Thyroid gland (tissue), 4 donors: Measurements from ENCODE around the gene ADGRG6. TPM values are rescaled to one million over a fixed set of nuclear protein-coding genes. Genes with fewer than 3 reads are reported as not detected.
A peak's percentile ranks its signal among the peaks of the same experiment; 100 is the strongest.

Experiments used
- DNase-seq, 2 donors: peaks; one replicate each; pipeline ENCODE4 v3.0.0-alpha.2; 2019
- H3K27ac ChIP-seq, 3 donors: fragments of 200-600 bp; sonication (generic); 1 replicate in 2 of 3; 2 replicates in 1 of 3; pipeline ENCODE4 v1.5.1; 2016 to 2019; ENCODE audit warnings: mild to moderate bottlenecking in 1 of 3, moderate library complexity in 1 of 3
- H3K27me3 ChIP-seq: fragments of 200-600 bp; sonication (generic); one replicate; pipeline ENCODE4 v1.5.1; 2019
- H3K36me3 ChIP-seq, 2 donors: fragments of 200-600 bp; sonication (generic); one replicate each; pipeline ENCODE4 v1.5.1; 2016 to 2019
- H3K4me1 ChIP-seq, 2 donors: fragments of 200-600 bp; sonication (generic); one replicate each; pipeline ENCODE4 v1.5.1; 2017 to 2019
- H3K4me3 ChIP-seq, 3 donors: fragments of 200-600 bp; sonication (generic); replicated peaks in 1 of 3; 1 replicate in 2 of 3; 2 replicates in 1 of 3; pipeline ENCODE4 v1.5.1; 2016; ENCODE audit warnings: mild to moderate bottlenecking in 1 of 3
- H3K9me3 ChIP-seq: fragments of 200-600 bp; sonication (generic); one replicate; pipeline ENCODE4 v1.5.1; 2017
- CTCF ChIP-seq, 6 experiments: fragments of 200-600 bp in 3 of 6; fragments of 450-650 bp in 3 of 6; sonication (generic) in 3 of 6; IDR thresholded peaks; one replicate each; pipeline ENCODE4 v1.5.1; 2016 to 2019; ENCODE audit warnings: antibody characterized with exemption in 6 of 6, mild to moderate bottlenecking in 2 of 6, inconsistent platforms in 1 of 6, moderate library complexity in 1 of 6
- POLR2A ChIP-seq, 2 donors: fragments of 450-650 bp; IDR thresholded peaks; one replicate each; pipeline ENCODE4 v1.6.1; 2017; ENCODE audit warnings: antibody characterized with exemption in 2 of 2, mild to moderate bottlenecking in 2 of 2, moderate library complexity in 1 of 2
- WGBS, 2 donors: methylation state at CpG; one replicate each; pipeline ENCODE4 v1.1.5; 2017; 5-methylcytosine and 5-hydroxymethylcytosine counted together
- intact Hi-C: fragments of 100-400 bp; cut with DNase I; formaldehyde crosslinking; loops from one replicate; pipeline ENCODE4 v1.15.1; 2023
- total RNA-seq, 4 donors: library from RNA; depleted of rRNA; stranded (reverse); fragments of >200 nt; gene quantifications; one replicate each; pipeline ENCODE4 v1.2.3, GENCODE V29; 2016

The ADGRG6 gene
- total RNA-seq: 10 to 100 TPM in 1 of 4 donors, 1 to 10 TPM in 3; 2.9 to 10.5 (median 7.1) TPM

- 0 to 1% methylated on average over 4 to 27 of the region's 69 CpGs for WGBS, 2 donors
- peaks cover 7 to 11% of the 10 kb centered on the region in 2 donors for H3K4me1 ChIP-seq
- intact Hi-C loops: no loop called here
- no peaks in the 10 kb centered on the region for H3K36me3 ChIP-seq
- H3K27me3 ChIP-seq: no peaks in the 10 kb centered on the region
- no peaks in the 10 kb centered on the region for H3K9me3 ChIP-seq
- DNase-seq: peak in 1 of 2 donors; percentile 5
- H3K27ac ChIP-seq: no peak within 1 kb of the TSS
- TF ChIP-seq POLR2A (IDR thresholded peaks at IDR 0.05) (no peak), CTCF (IDR thresholded peaks at IDR 0.05) (no peak)
- H3K4me3 ChIP-seq: peak within 1 kb of the TSS in 2 of 3 donors; percentile 7 to 24
Measured at GRCh38 chr6:142301651-142302391, at the start of gene ADGRG6. ADGRG6 (plus strand) TSS chr6:142302007; CDS start chr6:142302330, 323 bp downstream.

- TF ChIP-seq CTCF (IDR thresholded peaks at IDR 0.05): no peak
- no peak for TF ChIP-seq POLR2A (IDR thresholded peaks at IDR 0.05)
- intact Hi-C loops: no loop called here
- 79 to 82% methylated on average over 6 of the region's 6 CpGs for WGBS, 2 donors
Measured at GRCh38 chr6:142254513-142254912, 47.3 kb upstream of the ADGRG6 start.

GRCh38 chr6:142255785-142256184, 46.0 kb upstream of the ADGRG6 start:
- Histone ChIP-seq H3K4me3 (no peak overlapping the region), H3K27ac (no peak overlapping the region), H3K9me3 (no peaks in the 10 kb centered on the region), H3K4me1 (no peaks in the 10 kb centered on the region), H3K36me3 (no peaks in the 10 kb centered on the region), H3K27me3 (no peaks in the 10 kb centered on the region)
- WGBS, 2 donors: 60 to 61% methylated on average over 2 of the region's 2 CpGs
- intact Hi-C loops: no loop called here
- no peak for DNase-seq
- TF ChIP-seq CTCF (IDR thresholded peaks at IDR 0.05) (no peak), POLR2A (IDR thresholded peaks at IDR 0.05) (no peak)

More at GRCh38 chr6:142254513-142254912, 47.3 kb upstream of the ADGRG6 start:
- Histone ChIP-seq H3K4me3 (no peak overlapping the region), H3K4me1 (no peaks in the 10 kb centered on the region), H3K27me3 (no peaks in the 10 kb centered on the region), H3K9me3 (no peaks in the 10 kb centered on the region), H3K36me3 (no peaks in the 10 kb centered on the region), H3K27ac (no peak overlapping the region)
- no peak for DNase-seq

GRCh38 chr6:142258305-142258704, 43.5 kb upstream of the ADGRG6 start:
- intact Hi-C loops: no loop called here

More at GRCh38 chr6:142258305-142258704, 43.5 kb upstream of the ADGRG6 start:
- Histone ChIP-seq H3K9me3 (no peaks in the 10 kb centered on the region), H3K4me1 (no peaks in the 10 kb centered on the region), H3K27ac (no peak overlapping the region), H3K27me3 (no peaks in the 10 kb centered on the region), H3K36me3 (no peaks in the 10 kb centered on the region), H3K4me3 (no peak overlapping the region)
- 91 to 92% methylated on average over 6 of the region's 6 CpGs for WGBS, 2 donors
- TF ChIP-seq POLR2A (IDR thresholded peaks at IDR 0.05): no peak
- no peak for TF ChIP-seq CTCF (IDR thresholded peaks at IDR 0.05)
- no peak for DNase-seq
